HG02759 (cell line): ENCODE measurements around the gene RIMS3.

Source experiments
- ATAC-seq: cut with Tn5 transposase; IDR thresholded peaks from one replicate; pipeline ENCODE4 v1.9.1; 2021; ENCODE audit warnings: mild to moderate bottlenecking, moderate library complexity; ENCODE audit not compliant: unreplicated experiment

RIMS3 gene

GRCh38 chr1:40691538-40692428 is 26.3 kb upstream of the RIMS3 start, which contains the start of gene NFYC:
NFYC (plus strand) TSS chr1:40691704; CDS start chr1:40738844, 47,140 bp downstream.
- peak; percentile 82 for ATAC-seq

GRCh38 chr1:40690771-40691537 is 25.5 kb upstream of the RIMS3 start:
- ATAC-seq = no peak

DNA sequence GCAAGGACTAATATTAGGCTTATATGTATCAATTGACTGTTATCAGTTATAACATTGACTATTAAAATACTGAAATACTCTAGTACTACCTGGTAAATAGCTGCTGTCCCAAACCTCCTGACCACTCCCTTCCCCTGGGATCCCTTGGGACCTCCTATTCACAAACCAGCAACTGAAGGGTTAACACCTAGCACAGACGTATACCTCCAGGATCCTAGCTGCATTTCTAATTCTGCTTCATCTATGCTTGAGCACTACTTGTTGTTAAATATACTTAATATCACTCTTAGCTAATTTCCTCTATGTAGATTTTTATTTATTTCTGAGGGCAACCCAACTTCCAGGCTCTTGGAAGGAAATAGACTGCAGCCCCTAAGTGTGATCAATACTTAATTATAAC is 24.3 kb upstream of the RIMS3 start:
- ATAC-seq = no peak

GRCh38 chr1:40687661-40688060 is 22.2 kb upstream of the RIMS3 start:
- no peak for ATAC-seq

DNA sequence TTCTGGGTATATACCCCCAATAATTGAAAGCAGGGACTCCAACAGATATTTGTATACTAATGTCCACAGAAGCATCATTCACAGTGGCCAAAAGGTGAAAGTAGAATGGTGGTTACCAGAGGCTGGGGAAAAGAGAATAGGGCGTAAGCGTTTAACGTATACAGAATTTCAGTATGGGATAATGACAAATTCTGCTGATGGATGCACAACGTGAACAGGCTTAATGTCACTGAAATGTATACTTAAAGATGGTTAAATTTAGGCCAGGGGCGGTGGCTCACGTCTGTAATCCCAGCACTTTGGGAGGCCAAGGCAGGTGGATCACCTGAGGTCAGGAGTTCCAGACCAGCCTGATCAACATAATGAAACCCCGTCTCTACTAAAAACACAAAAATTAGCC is 21.6 kb upstream of the RIMS3 start:
- ATAC-seq = no peak

- no peak for ATAC-seq
These were observed 19.2 kb upstream of the RIMS3 start for GRCh38 chr1:40684669-40685068.

DNA sequence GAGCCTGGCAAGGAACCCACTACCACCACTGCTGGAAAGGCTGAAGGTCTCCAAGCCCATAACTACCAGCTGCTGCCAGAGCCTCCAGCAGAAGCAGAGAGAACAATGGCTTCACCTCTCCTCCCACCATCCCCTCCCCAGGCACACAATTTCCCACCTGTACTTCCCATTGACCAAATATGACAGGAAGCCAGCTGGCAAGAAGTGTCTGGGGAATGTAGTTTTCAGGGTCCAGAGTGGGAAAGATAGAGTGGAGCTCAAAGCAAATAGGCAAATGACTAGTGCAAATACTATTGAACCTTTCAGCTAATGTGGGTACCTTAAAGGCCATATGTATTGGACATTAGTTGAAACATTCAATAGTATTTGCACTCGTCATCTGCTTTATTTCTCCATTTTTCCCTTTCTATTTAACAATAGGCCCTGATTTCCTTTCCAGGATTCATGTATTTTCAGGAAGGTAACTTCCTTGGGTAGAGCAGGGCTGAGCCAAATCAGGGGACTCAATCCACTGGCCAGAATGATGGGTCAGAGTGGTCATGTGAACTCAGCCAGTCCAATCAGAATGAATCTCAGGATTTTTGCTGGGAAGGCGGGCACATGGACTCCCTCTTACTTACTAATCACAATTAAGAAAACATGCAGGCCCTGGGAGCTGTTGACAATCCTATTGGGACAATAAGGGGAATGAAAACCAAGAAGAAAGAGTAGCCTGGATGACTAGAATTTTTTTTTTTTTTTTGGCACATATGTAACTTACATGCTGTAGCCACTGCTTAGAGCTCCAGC is 13.9 kb upstream of the RIMS3 start:
- ATAC-seq = no peak

DNA sequence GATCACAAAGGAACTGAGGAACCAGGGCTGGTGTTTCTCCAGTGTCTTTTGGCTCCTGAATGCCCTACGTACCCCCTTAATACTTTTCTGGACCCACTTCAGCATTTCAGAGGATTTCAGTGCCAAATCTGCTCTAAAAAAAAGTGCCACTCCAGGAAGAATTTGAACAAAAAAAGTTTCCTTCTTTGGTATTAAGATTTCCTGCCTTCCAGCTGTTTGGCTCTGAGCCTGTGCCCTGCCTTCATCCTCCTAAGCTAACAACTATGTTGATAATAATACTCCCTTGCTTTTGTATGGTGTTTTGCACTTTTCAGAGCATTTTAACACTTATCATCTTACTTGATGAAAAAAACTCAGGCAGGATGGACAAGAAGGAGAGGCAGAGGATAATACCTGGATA is 11.0 kb upstream of the RIMS3 start:
- ATAC-seq = no peak

DNA sequence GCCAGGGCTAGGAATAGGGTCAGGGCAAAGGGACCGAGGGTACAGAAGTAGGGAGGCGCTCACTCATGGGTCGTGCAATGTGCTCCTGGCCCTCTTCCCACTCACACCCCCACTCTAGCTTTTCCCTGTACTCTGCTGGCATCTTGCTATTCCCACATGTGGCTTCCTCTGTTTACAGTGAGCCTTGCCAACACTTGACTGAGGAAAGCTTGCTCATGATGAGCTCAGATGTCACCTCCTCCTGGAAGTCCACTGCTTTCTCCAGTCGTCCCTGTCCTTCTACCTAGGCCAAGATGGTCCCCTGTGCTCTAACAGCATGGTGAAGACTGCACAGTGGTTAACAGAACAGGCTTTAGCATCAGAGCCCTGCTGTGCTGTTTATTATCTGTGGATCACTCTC is 8.0 kb upstream of the RIMS3 start:
- no peak for ATAC-seq

DNA sequence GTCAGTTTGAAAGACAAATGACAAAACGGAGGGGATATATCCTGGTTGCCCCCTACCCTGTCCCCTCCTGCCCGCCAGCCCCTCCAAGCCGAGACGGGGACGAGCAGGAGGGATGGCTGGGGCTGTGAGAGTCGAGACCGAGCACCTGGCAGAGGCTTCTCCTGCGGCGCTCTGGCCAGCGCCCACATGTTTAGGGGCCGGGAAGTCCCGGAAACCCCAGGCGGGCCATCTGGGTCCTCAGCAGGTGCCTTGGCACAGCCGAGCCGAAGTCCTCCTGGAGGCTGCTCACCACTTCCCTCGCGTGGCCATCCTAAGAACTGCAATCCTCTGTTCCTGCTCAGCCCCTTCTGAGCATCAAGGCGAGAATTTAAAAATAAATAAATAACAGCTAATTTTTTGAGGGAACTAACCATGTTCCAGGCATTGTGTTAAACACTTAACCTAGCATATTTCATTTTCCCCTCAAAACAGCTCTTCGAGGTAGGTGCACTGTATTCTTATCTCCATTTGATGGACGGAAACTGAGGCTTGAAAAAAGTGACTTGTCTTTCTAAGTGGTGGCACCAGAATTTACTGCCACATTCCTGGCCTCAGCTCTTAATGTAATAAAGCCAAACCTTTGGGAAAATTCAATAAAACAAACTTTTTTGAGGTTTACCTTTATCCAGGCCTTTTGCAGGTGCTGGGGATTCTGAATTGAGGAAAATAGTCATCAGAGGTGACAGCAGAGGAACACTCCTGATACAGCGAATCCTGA is 3.5 kb upstream of the RIMS3 start:
- peak; percentile 74 for ATAC-seq

DNA sequence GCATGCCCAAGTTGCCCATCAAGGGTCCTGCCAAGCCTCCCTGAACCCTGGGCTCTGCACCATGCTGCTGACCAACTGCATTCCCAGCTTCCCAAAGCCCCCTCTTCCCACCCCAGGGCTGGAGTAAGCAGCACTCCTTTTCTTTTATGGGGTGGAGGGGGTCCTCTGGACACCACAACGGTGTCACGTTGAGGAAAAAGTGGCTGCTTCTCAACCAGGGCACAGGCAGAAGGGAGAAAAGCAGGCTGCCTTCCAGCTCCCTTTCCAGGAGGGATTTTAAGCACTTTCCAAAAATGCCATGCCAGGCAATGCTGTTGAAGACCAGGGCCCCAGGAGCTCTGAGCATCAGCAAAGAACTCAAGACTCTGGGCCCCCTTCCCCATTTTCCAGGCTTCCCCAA is 691 bp downstream of the RIMS3 start:
- no peak for ATAC-seq

DNA sequence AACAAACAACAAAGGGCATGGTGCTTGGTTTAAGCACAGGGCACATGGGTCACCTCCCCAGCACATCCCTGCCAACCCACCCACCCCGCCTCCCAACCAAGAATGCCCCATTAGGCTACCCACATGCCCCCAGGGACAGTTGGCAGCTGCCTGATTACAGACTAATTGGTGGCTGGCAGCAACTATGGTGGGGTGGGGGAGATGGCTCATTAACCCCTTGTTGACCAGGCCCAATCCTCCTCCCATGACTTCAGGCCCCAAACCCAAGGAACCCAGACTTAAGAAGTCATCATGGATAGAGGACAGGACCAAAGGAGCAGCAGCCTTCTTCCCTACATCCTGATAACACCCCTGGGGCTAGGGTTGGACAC is 1.3 kb downstream of the RIMS3 start:
- no peak for ATAC-seq

DNA sequence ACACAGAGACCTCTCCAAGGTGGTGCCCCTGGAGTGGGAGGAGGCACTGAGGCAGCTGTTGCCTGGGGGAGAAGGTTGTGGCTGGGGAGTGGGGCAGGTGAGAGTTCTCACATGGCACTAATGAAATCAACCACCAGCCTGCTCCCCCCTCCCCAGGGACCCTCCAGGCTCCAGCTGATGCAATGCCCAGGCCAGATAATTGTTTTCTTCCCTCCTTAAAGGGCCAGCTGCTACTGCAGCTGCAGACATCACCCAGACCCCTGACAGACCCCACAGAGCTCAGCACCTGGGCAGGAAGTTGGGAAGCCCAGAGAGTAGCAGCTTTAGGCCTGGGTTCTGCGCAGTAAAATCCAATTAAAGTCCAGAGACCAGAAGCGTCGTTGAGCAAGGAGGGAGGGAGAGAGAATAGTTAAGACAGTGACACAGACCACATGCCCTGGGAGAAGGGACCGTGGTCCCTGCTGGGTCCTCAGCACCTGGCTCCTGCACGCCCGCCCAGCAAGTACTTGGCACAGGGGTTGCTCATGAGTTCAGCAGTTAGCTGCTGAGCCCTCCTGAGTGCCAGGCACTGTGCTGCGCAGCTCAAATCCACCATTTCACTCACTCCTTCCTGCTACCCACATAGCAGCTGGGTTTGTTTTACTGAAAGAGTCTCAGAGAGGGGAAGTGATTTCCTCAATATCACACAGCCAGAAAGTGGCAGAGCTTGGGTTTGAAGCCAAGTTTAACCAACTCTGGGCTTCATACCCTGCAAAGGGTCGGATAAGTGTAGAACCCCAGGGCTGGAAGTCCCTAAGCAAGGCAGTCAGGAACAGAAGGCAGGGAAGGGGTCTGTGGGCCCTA is 1.9 kb downstream of the RIMS3 start:
- ATAC-seq = no peak

- no peak for ATAC-seq
These were observed 2.6 kb downstream of the RIMS3 start for GRCh38 chr1:40662864-40663263.

DNA sequence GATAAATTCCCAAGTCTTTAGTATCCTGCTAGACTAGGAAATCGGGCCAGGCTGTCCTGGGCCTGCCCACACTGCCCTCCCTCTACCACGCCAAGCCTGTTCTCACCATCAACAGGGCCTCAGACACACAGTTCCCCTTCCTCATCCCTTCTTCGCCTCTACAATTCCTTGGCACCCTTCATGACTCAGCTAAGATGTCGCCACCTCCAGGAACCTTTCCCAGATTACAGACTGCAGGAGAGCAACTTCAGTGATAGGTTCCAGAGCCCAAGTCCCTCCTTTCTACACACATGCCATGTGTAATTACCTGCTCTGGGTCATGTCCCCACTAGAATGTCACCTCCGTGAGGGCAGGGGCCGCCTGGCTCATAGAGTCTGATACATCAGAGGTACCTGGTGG is 3.3 kb downstream of the RIMS3 start:
- ATAC-seq = no peak

GRCh38 chr1:40661678-40662077 is 3.8 kb downstream of the RIMS3 start:
- no peak for ATAC-seq

DNA sequence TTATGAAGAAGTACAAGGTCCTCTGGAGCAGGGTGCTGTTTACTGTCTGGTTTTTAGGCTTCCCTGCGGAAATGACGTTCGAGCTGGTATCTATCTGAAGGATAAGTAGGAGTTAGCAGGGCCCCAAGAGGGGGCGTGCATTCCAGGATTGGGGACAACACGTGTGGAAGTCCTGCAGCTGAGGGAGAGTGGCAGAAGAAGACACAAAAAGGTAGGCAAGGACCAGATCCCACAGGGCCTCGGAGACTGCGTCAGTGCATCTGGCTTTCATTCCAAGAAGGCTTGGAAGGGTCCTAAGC is 5.9 kb downstream of the RIMS3 start:
- ATAC-seq = no peak

- no peak for ATAC-seq
These were observed 6.5 kb downstream of the RIMS3 start for GRCh38 chr1:40658751-40659648.

GRCh38 chr1:40657046-40657445 is 8.4 kb downstream of the RIMS3 start:
- no peak for ATAC-seq
